CD4-positive, alpha-beta T cell treated with Interleukin-4 for 4 hours (primary cell): ENCODE data around the gene CPEB4.

Source experiments
- DNase-seq: peaks from one replicate; pipeline ENCODE4 v3.0.0-alpha.2; 2020

The CPEB4 gene

GRCh38 chr5:173885475-173886010 lies 2.6 kb upstream of the CPEB4 start:
- peak; percentile 35 for DNase-seq

- DNase-seq = no peak
These were observed 2.0 kb upstream of the CPEB4 start for GRCh38 chr5:173886150-173886549.

GRCh38 chr5:173888473-173889131 lies 453 bp downstream of the CPEB4 start:
- no peak for DNase-seq

GRCh38 chr5:173890195-173890991 lies 2.2 kb downstream of the CPEB4 start:
- no peak for DNase-seq

GRCh38 chr5:173891308-173892116 lies 3.4 kb downstream of the CPEB4 start:
- no peak for DNase-seq

GRCh38 chr5:173893192-173893561 lies 5.0 kb downstream of the CPEB4 start:
- DNase-seq = no peak

- DNase-seq = no peak
These were observed 7.4 kb downstream of the CPEB4 start for GRCh38 chr5:173895401-173896165.

GRCh38 chr5:173896631-173897030 lies 8.5 kb downstream of the CPEB4 start:
- DNase-seq = no peak

GRCh38 chr5:173901705-173902104 lies 13.6 kb downstream of the CPEB4 start:
- no peak for DNase-seq

- no peak for DNase-seq
These were observed 14.2 kb downstream of the CPEB4 start for GRCh38 chr5:173902334-173902733.

- DNase-seq = no peak
These were observed 14.6 kb downstream of the CPEB4 start for GRCh38 chr5:173902743-173903142.

GRCh38 chr5:173903396-173904140 lies 15.4 kb downstream of the CPEB4 start:
- no peak for DNase-seq

GRCh38 chr5:173904151-173904550 lies 16.0 kb downstream of the CPEB4 start:
- no peak for DNase-seq

- DNase-seq = no peak
These were observed 19.1 kb downstream of the CPEB4 start for GRCh38 chr5:173907284-173907683.

GRCh38 chr5:173907686-173908371 lies 19.7 kb downstream of the CPEB4 start:
- no peak for DNase-seq

GRCh38 chr5:173909199-173909598 lies 21.1 kb downstream of the CPEB4 start:
- no peak for DNase-seq

GRCh38 chr5:173910215-173910614 lies 22.1 kb downstream of the CPEB4 start:
- DNase-seq = no peak

GRCh38 chr5:173911623-173912022 lies 23.5 kb downstream of the CPEB4 start:
- no peak for DNase-seq

- no peak for DNase-seq
These were observed 25.7 kb downstream of the CPEB4 start for GRCh38 chr5:173913686-173914321.

- no peak for DNase-seq
These were observed 27.3 kb downstream of the CPEB4 start for GRCh38 chr5:173915310-173916014.
